Lower leg skin (tissue), 4 donors: ENCODE results near the gene TADA3. TPM values are rescaled to one million over a fixed set of nuclear protein-coding genes. Genes with fewer than 3 reads are reported as not detected.

Experiments
- DNase-seq, 2 donors: peaks; one replicate each; pipeline ENCODE4 v3.0.0-alpha.2; 2019; ENCODE audit warnings: low spot score in 2 of 2
- H3K4me3 ChIP-seq: fragments of 200-600 bp; sonication (generic); 2 replicates; pipeline ENCODE4 v1.5.1; 2017; ENCODE audit warnings: mild to moderate bottlenecking, low read depth; ENCODE audit not compliant: poor library complexity, severe bottlenecking
- POLR2A ChIP-seq, 2 donors: fragments of 450-650 bp; IDR thresholded peaks; one replicate each; pipeline ENCODE4 v1.6.1; 2016 to 2017; ENCODE audit warnings: antibody characterized with exemption in 2 of 2, mild to moderate bottlenecking in 1 of 2, moderate library complexity in 1 of 2
- WGBS, 2 donors: methylation state at CpG; one replicate each; pipeline ENCODE4 v1.1.5; 2018; 5-methylcytosine and 5-hydroxymethylcytosine counted together
- intact Hi-C: fragments of 100-400 bp; cut with DNase I; formaldehyde crosslinking; loops from one replicate; pipeline ENCODE4 v1.15.0; 2023; ENCODE audit warnings: low total_unique reads
- total RNA-seq, 4 donors: library from RNA; depleted of rRNA; stranded (reverse); fragments of >200 nt; gene quantifications; one replicate each; pipeline ENCODE4 v1.1.0, GENCODE V29; 2016
- TF ChIP-seq, protein P1 (sequence below), 3 donors: fragments of 450-650 bp; IDR thresholded peaks; one replicate each; pipeline ENCODE4 v1.5.1; 2016; ENCODE audit warnings: antibody characterized with exemption in 3 of 3, mild to moderate bottlenecking in 3 of 3, moderate library complexity in 2 of 3

TADA3 gene
- total RNA-seq, 4 donors from 2014 or later, result 42.1 to 53.2 (median 47.0) TPM

DNA sequence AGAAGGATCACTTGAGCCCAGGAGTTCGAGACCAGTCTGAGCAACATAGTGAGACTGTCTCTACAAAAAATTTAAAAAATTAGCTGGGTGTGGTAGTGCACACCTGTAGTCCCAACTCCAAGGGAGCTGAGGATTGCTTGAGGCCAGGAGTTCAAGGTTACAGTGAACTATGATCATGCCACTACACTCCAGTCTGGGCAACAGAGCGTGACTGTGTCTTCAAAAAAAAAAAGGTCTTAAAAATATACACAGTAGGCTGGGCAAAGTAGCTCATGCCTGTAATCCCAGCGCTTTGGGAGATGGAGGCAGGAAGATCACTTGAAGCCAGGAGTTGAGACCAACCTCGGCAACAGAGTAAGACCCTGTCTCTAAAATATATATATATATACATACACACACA, 11.4 kb downstream of the TADA3 start:
- WGBS, 2 donors, result 90 to 93% methylated on average over 4 of the region's 4 CpGs
- no peak for DNase-seq
- H3K4me3 ChIP-seq, result no peak overlapping the region
- no peak for TF ChIP-seq POLR2A (IDR thresholded peaks at IDR 0.05)
- TF ChIP-seq, protein P1, sequence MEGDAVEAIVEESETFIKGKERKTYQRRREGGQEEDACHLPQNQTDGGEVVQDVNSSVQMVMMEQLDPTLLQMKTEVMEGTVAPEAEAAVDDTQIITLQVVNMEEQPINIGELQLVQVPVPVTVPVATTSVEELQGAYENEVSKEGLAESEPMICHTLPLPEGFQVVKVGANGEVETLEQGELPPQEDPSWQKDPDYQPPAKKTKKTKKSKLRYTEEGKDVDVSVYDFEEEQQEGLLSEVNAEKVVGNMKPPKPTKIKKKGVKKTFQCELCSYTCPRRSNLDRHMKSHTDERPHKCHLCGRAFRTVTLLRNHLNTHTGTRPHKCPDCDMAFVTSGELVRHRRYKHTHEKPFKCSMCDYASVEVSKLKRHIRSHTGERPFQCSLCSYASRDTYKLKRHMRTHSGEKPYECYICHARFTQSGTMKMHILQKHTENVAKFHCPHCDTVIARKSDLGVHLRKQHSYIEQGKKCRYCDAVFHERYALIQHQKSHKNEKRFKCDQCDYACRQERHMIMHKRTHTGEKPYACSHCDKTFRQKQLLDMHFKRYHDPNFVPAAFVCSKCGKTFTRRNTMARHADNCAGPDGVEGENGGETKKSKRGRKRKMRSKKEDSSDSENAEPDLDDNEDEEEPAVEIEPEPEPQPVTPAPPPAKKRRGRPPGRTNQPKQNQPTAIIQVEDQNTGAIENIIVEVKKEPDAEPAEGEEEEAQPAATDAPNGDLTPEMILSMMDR (IDR thresholded peaks at IDR 0.05), result no peak
- intact Hi-C loops, result no loop called here

DNA sequence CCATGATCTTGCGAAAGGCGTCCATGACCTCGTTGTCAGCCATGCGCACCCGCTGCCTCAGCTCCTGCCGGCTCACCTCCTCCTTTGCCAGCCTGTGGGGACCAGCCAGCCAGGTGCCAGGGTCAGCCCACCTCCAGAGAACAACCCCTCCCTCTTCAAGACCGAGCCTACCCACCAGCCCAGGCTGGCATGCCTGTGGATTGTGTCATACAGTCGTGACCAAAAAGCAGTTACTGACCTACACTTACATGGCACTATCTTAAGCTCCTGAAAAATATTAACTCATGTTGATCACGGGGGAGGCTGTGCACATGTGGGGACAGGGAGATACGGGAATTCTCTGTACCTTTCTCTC, 11.8 kb downstream of the TADA3 start:
- DNase-seq, result no peak
- no peak overlapping the region for H3K4me3 ChIP-seq
- WGBS, 2 donors, result 77 to 87% methylated on average over 10 of the region's 10 CpGs
- no peak for TF ChIP-seq POLR2A (IDR thresholded peaks at IDR 0.05)
- TF ChIP-seq, protein P1 (IDR thresholded peaks at IDR 0.05), result no peak
- intact Hi-C loops, result no loop called here

DNA sequence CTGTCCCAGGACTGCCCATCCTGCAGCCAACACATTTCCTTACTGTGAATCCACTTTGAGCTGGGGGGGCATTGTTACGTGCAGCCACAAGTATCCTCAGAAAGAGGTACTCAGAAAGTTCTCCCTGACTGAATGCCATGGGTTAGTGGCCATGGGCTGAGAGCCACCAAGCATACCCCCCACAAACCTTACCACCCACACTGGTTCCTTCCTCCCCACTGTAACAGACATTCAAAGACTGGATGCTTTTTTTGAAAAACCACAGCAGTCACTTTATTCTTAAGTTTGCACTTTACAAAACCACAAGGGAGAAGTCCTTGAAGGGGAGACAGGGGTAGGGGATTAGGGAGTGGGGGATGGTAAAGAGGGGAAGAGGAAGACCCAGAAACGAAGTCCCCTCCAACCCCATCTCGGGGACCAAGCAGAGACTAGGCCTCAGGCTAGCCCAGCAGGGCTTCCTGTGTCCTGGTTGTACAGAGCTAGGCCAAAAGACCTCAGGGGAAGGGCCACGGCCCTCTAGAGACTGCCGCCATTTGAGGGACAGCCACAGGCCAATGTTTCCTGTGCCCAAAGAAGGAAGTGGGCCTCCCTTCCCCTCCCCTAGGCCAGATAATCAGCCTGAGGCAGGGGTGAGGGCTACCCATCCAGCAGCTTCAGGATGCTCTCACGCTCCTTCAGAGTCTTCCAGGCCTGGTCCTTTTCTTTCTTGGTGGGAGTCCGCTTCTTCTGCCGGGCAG, 12.4 kb downstream of the TADA3 start:
- no peak overlapping the region for H3K4me3 ChIP-seq
- intact Hi-C loops, result no loop called here
- no peak for TF ChIP-seq POLR2A (IDR thresholded peaks at IDR 0.05)
- TF ChIP-seq, protein P1 (IDR thresholded peaks at IDR 0.05), result no peak
- 70 to 72% methylated on average over 8 of the region's 8 CpGs for WGBS, 2 donors
- DNase-seq, result no peak

DNA sequence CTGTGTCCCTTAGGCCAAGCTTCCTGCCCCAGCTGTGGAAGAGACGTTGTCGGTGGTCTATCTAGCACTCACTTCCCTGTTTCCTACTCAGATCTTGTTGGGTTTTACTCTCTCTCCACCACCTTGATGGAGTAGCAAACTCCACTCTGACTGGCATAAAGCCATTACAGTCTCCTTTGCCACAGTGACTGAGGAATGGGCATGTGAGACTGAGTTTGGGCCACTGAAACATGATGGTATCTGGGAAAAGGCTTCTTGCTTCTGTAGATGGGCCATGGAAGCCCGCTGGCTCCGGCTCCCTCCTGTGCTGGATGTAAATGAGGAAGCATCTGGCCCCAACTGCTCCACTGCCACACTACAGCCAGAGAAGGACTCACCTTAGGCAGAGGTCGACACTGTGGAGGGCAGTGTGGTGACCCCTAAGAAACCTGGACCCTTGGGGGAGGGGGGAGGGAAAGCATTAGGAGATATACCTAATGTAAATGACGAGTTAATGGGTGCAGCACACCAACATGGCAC, 13.1 kb downstream of the TADA3 start:
- TF ChIP-seq POLR2A (IDR thresholded peaks at IDR 0.05), result no peak
- TF ChIP-seq, protein P1 (IDR thresholded peaks at IDR 0.05), result no peak
- WGBS, 2 donors, result 84% methylated on average over 6 of the region's 6 CpGs
- intact Hi-C loops, result no loop called here
- no peak overlapping the region for H3K4me3 ChIP-seq
- no peak for DNase-seq

DNA sequence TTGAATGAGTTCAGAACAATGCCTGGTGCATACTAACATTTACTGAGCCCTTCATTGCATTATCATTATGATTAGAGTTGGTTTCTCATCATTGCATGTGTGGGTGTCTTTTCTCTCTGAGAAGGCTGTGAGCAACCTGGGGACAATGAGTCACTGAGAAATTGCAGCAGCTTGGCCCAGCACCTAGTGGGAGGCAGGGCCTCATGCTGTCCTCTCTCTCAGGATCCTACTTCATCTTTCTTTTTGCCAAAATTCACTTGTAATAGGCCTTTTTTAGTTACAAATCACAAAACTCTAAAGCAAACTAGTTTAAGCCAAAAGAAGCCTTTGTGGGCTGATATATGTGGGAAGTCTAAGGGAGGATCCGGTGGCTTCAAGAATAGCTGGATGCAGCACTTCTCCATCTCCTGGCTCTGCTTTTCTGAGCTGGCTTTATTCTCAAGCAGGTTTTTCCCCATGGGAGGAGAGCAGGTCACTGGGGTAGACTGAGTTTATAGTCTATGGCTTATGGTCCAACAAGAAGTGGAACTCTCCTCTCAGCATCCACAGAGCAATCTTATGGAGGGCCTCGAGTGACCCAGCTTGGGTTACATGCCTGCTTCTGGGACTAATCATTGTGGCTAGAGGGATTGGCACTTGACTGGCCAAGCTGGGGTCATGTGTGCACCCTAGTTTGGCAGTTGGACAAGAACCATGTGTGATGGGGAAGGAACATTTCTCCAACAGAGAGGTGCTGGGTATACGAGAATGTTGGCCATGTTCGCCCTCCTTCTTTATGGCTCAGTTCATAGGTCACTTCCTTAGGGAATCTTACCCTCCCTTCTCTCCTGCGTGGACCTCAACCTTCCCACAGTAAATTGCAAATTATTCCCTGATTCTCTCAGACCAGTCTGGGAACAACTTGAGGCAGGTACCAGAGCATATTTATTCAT, 13.9 kb downstream of the TADA3 start:
- no peak for DNase-seq
- no peak overlapping the region for H3K4me3 ChIP-seq
- intact Hi-C loops, result no loop called here
- TF ChIP-seq, protein P1 (IDR thresholded peaks at IDR 0.05), result no peak
- no peak for TF ChIP-seq POLR2A (IDR thresholded peaks at IDR 0.05)
- WGBS, 2 donors, result 69% methylated on average over 5 of the region's 5 CpGs
